Naive thymus-derived CD4-positive, alpha-beta T cell (primary cell): ENCODE measurements around the gene PRR23E. TPM values are rescaled to one million over a fixed set of nuclear protein-coding genes. Genes with fewer than 3 reads are reported as not detected.

Experiments used
- ATAC-seq: fragments of 150-1000 bp; cut with Tn5 transposase; 2 replicates; pipeline ENCODE4 v1.10.0; 2021; ENCODE audit warnings: mild to moderate bottlenecking, moderate library complexity
- CTCF ChIA-PET: fragments of 350-600 bp; sonication (Branson Sonifier 250); formaldehyde crosslinking; loops from one replicate; lab custom pipeline; 2021; ENCODE audit warnings: antibody characterized with exemption; lab: Charles Lee
- POLR2A ChIA-PET: fragments of 350-600 bp; sonication (Branson Sonifier 250); formaldehyde crosslinking; loops from one replicate; lab custom pipeline; 2021; ENCODE audit warnings: antibody characterized with exemption, inconsistent platforms; lab: Charles Lee
- DNase-seq, 9 donors: peaks; one replicate each; pipeline versions ENCODE4 v3.0.0 to v3.0.0-alpha.2; 2020 to 2022; ENCODE audit warnings: mixed read lengths in 1 of 9
- H3K27ac ChIP-seq: one replicate; pipeline ENCODE4 v1.7.0; 2013; ENCODE audit warnings: mild to moderate bottlenecking, low read depth, low read length, moderate library complexity
- H3K27me3 ChIP-seq, 2 donors: one replicate each; pipeline ENCODE4 v1.7.0; 2013; ENCODE audit warnings: low read length in 2 of 2, mild to moderate bottlenecking in 2 of 2, moderate library complexity in 2 of 2; ENCODE audit not compliant: control insufficient read depth in 2 of 2, insufficient read depth in 2 of 2
- H3K36me3 ChIP-seq, 3 experiments: 1 replicate in 2 of 3; 2 replicates in 1 of 3; pipeline ENCODE4 v1.7.0; 2013; ENCODE audit warnings: low read length in 3 of 3, mild to moderate bottlenecking in 3 of 3, moderate library complexity in 1 of 3; ENCODE audit not compliant: insufficient read depth in 3 of 3, control insufficient read depth in 2 of 3
- H3K4me1 ChIP-seq, 2 donors: one replicate each; pipeline ENCODE4 v1.7.0; 2013; ENCODE audit warnings: low read length in 2 of 2, mild to moderate bottlenecking in 2 of 2, moderate library complexity in 1 of 2; ENCODE audit not compliant: control insufficient read depth in 2 of 2, insufficient read depth in 2 of 2
- H3K4me3 ChIP-seq: 2 replicates; pipeline ENCODE4 v1.7.0; 2013; ENCODE audit warnings: mild to moderate bottlenecking, low read length
- H3K9me3 ChIP-seq, 3 experiments: 1 replicate in 2 of 3; 2 replicates in 1 of 3; pipeline ENCODE4 v1.7.0; 2013; ENCODE audit warnings: low read length in 3 of 3; ENCODE audit not compliant: control insufficient read depth in 2 of 3
- H3K27ac Mint-ChIP-seq, 9 donors: one replicate each; pipeline ENCODE4 v1.8.0; 2020 to 2022; ENCODE audit warnings: mixed read lengths in 9 of 9, mild to moderate bottlenecking in 8 of 9, moderate library complexity in 5 of 9, inconsistent platforms in 2 of 9
- H3K27me3 Mint-ChIP-seq, 5 donors: one replicate each; pipeline ENCODE4 v1.8.0; 2021 to 2022; ENCODE audit warnings: mixed read lengths in 5 of 5, mild to moderate bottlenecking in 1 of 5
- H3K36me3 Mint-ChIP-seq, 5 donors: one replicate each; pipeline ENCODE4 v1.8.0; 2020 to 2022; ENCODE audit warnings: mixed read lengths in 5 of 5, mild to moderate bottlenecking in 3 of 5, inconsistent platforms in 1 of 5
- H3K4me1 Mint-ChIP-seq, 7 donors: one replicate each; pipeline ENCODE4 v1.8.0; 2020 to 2022; ENCODE audit warnings: mixed read lengths in 7 of 7, mild to moderate bottlenecking in 3 of 7, inconsistent platforms in 1 of 7
- H3K4me3 Mint-ChIP-seq, 10 donors: one replicate each; pipeline ENCODE4 v1.8.0; 2020 to 2022; ENCODE audit warnings: mild to moderate bottlenecking in 10 of 10, mixed read lengths in 10 of 10, moderate library complexity in 6 of 10, inconsistent platforms in 2 of 10
- H3K9me3 Mint-ChIP-seq, 11 donors: one replicate each; pipeline ENCODE4 v1.8.0; 2020 to 2022; ENCODE audit warnings: mixed read lengths in 11 of 11, mild to moderate bottlenecking in 4 of 11, inconsistent platforms in 1 of 11, moderate library complexity in 1 of 11
- intact Hi-C, 2 donors: fragments of 100-400 bp; cut with micrococcal nuclease; formaldehyde crosslinking; loops; one replicate each; pipeline ENCODE4 v1.15.1; 2023
- polyA plus RNA-seq, 2 donors: library from polyadenylated mRNA; unstranded; fragments of 300-500 nt; fragmentation: Illumina TruSeq; gene quantifications; one replicate each; pipeline ENCODE4 v1.2.3, GENCODE V29; 2021
- total RNA-seq, 6 experiments: library from RNA in 5 of 6; stranded (reverse) in 5 of 6; gene quantifications; 1 replicate in 5 of 6; 2 replicates in 1 of 6; pipeline ENCODE4 v1.2.3 and lab custom pipeline; 2021 to 2026

The PRR23E gene
- total and polyA plus RNA-seq, 7 experiments from 2014 or later, result not detected

- DNase-seq (no peak), ATAC-seq (no peak)
- H3K27me3 Mint-ChIP-seq, result peaks cover under 1 to 25% (median 10%) of the 10 kb centered on the region in 5 donors
- Histone ChIP-seq H3K9me3 (no peaks in the 10 kb centered on the region), H3K4me3 (no peak overlapping the region), H3K27me3 (peaks cover 0 to 5% of the 10 kb centered on the region in 2 donors), H3K36me3 (no peaks in the 10 kb centered on the region), H3K27ac (no peak overlapping the region), H3K4me1 (no peaks in the 10 kb centered on the region)
- H3K9me3 Mint-ChIP-seq, result peaks cover 0 to 3% (median 0%) of the 10 kb centered on the region in 11 donors
- intact Hi-C loops, result no loop called here
- no peak overlapping the region for H3K27ac Mint-ChIP-seq
- no peaks in the 10 kb centered on the region for H3K36me3 Mint-ChIP-seq
- POLR2A ChIA-PET, result no interaction called here
- no peaks in the 10 kb centered on the region for H3K4me1 Mint-ChIP-seq
- CTCF ChIA-PET, result no interaction called here
- H3K4me3 Mint-ChIP-seq, result no peak overlapping the region
These were observed 28.3 kb upstream of the PRR23E start for GRCh38 chr3:127164615-127165014.

- peaks cover 0 to 5% (median 0%) of the 10 kb centered on the region in 11 donors for H3K9me3 Mint-ChIP-seq
- H3K27me3 Mint-ChIP-seq, result peaks cover 3 to 29% (median 10%) of the 10 kb centered on the region in 5 donors
- H3K4me1 Mint-ChIP-seq, result no peaks in the 10 kb centered on the region
- ATAC-seq (no peak), DNase-seq (no peak)
- intact Hi-C loops, result no loop called here
- Histone ChIP-seq H3K36me3 (no peaks in the 10 kb centered on the region), H3K27me3 (peaks cover 0 to 5% of the 10 kb centered on the region in 2 donors), H3K27ac (no peak overlapping the region), H3K4me1 (no peaks in the 10 kb centered on the region), H3K9me3 (no peaks in the 10 kb centered on the region), H3K4me3 (no peak overlapping the region)
- no peak overlapping the region for H3K27ac Mint-ChIP-seq
- H3K36me3 Mint-ChIP-seq, result no peaks in the 10 kb centered on the region
- H3K4me3 Mint-ChIP-seq, result no peak overlapping the region
- ChIA-PET POLR2A (no interaction called here), CTCF (no interaction called here)
These were observed 27.9 kb upstream of the PRR23E start for GRCh38 chr3:127165036-127165435.

DNA sequence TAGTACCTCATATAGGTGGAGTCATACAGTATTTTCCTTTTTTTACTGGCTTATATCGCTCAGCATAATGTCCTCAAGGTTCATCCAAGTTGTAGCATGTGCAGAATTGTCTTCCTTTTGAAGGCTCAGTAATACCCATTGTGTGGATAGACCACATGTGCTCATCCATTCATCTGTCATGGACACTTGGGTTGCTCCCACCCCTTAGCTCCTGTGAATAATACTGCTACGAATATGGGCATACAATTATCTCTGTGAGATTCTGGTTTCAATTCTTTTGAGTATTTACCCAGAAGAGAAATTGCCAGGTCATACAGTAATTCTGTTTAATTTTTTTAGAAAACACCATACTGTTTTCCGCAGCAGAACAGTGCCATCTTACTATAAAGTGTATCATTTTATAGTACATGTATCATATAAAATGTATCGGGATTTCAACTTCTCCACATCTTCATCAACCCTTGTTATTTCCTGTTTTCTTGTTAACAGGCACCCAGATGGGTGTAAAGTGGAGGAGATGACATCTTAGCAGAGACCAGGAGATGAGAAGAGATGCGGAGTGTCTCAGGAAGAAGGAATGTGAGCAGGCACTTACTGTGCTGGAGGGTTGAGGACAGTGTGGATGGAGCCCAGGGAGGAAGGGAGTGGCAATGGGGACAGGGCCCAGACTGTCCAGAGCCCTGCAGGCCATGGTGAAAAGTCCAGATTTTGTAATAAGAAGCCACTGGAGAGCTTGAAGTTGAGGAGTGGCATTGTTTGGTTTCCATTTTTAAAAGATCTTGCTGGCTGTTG lies 27.0 kb upstream of the PRR23E start:
- Mint-ChIP-seq H3K27ac (no peak overlapping the region), H3K36me3 (no peaks in the 10 kb centered on the region), H3K4me3 (no peak overlapping the region), H3K9me3 (peaks cover 0 to 5% (median 0%) of the 10 kb centered on the region in 11 donors), H3K4me1 (no peaks in the 10 kb centered on the region), H3K27me3 (peaks cover 3 to 29% (median 10%) of the 10 kb centered on the region in 5 donors)
- Histone ChIP-seq H3K4me1 (no peaks in the 10 kb centered on the region), H3K36me3 (no peaks in the 10 kb centered on the region), H3K4me3 (no peak overlapping the region), H3K27me3 (peaks cover 0 to 5% of the 10 kb centered on the region in 2 donors), H3K9me3 (no peaks in the 10 kb centered on the region), H3K27ac (no peak overlapping the region)
- POLR2A ChIA-PET, result no interaction called here
- DNase-seq, result no peak
- intact Hi-C loops, result no loop called here
- ATAC-seq, result no peak
- CTCF ChIA-PET, result no interaction called here

DNA sequence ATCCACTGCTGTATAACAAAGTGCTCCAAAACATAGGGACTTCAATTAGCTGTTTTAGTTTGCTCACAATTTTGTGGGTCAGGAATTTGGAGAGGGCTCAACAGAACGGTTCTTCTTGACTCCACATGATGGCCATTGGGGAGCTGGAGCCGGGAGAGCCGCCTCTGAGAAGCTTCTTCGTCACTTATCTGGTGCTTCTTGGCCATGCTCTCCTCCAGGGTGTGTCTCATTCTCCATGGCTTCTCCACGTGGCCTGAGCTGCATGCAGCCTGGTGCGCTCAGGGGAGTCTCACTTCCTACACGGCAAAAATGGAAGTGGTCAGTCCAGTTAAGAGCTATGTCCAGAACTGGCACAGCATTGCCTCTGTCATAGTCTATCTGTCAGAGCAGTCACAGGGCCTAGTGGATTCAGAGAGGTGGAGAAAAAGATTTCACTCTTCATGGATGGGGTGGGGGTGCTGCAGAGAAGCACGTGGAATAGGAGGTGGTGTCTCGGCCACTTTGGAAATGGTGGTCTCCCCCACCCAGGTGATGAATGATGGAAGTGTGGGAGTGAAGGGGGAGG lies 26.3 kb upstream of the PRR23E start:
- Mint-ChIP-seq H3K4me3 (no peak overlapping the region), H3K4me1 (no peaks in the 10 kb centered on the region), H3K27ac (no peak overlapping the region), H3K27me3 (peaks cover 3 to 33% (median 12%) of the 10 kb centered on the region in 5 donors), H3K36me3 (no peaks in the 10 kb centered on the region), H3K9me3 (peaks cover 0 to 5% (median 0%) of the 10 kb centered on the region in 11 donors)
- no peaks in the 10 kb centered on the region for H3K36me3 ChIP-seq
- H3K27me3 ChIP-seq, result peaks cover 0 to under 1% of the 10 kb centered on the region in 2 donors
- no peak overlapping the region for H3K27ac ChIP-seq
- ATAC-seq (no peak), DNase-seq (no peak)
- intact Hi-C loops, result no loop called here
- H3K9me3 ChIP-seq, result no peaks in the 10 kb centered on the region
- ChIA-PET POLR2A (no interaction called here), CTCF (no interaction called here)
- H3K4me1 ChIP-seq, result no peaks in the 10 kb centered on the region
- no peak overlapping the region for H3K4me3 ChIP-seq

GRCh38 chr3:127167315-127168043 lies 25.5 kb upstream of the PRR23E start:
- H3K4me1 Mint-ChIP-seq, result no peaks in the 10 kb centered on the region
- no peak for DNase-seq
- H3K36me3 Mint-ChIP-seq, result no peaks in the 10 kb centered on the region
- Histone ChIP-seq H3K36me3 (no peaks in the 10 kb centered on the region), H3K27me3 (no peaks in the 10 kb centered on the region), H3K9me3 (no peaks in the 10 kb centered on the region), H3K4me3 (no peak overlapping the region), H3K4me1 (no peaks in the 10 kb centered on the region), H3K27ac (no peak overlapping the region)
- intact Hi-C loops, result no loop called here
- ChIA-PET CTCF (no interaction called here), POLR2A (no interaction called here)
- no peak overlapping the region for H3K27ac Mint-ChIP-seq
- ATAC-seq, result no peak
- no peak overlapping the region for H3K4me3 Mint-ChIP-seq
- peaks cover 0 to 5% (median 0%) of the 10 kb centered on the region in 11 donors for H3K9me3 Mint-ChIP-seq
- H3K27me3 Mint-ChIP-seq, result peaks cover 6 to 42% (median 21%) of the 10 kb centered on the region in 5 donors

DNA sequence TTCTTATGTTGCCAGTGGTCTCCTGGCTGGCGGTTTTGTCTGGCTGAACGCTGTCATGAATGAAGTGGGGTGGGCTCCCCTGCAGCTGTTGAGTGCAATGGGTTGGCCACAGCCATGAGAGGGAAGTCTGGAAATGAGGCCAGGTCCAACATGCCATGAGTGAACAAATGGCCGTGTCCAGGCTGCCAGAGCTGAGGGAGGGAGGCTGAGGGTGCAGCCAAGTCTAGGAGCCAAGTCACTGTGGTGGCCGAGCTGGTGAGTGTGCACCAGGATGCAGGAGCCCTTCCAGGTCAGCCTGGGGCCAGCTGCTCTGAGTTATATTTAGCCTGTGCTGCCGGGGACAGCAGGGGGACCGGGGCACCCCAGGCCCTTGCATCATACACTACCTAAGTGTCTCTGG lies 24.7 kb upstream of the PRR23E start:
- H3K4me3 ChIP-seq, result no peak overlapping the region
- H3K27ac Mint-ChIP-seq, result no peak overlapping the region
- H3K9me3 Mint-ChIP-seq, result peaks cover 0 to 5% (median 0%) of the 10 kb centered on the region in 11 donors
- POLR2A ChIA-PET, result no interaction called here
- H3K9me3 ChIP-seq, result no peaks in the 10 kb centered on the region
- DNase-seq (no peak), ATAC-seq (no peak)
- CTCF ChIA-PET, result no interaction called here
- peaks cover 6 to 46% (median 29%) of the 10 kb centered on the region in 5 donors for H3K27me3 Mint-ChIP-seq
- no peaks in the 10 kb centered on the region for H3K4me1 Mint-ChIP-seq
- no peaks in the 10 kb centered on the region for H3K36me3 ChIP-seq
- H3K27me3 ChIP-seq, result no peaks in the 10 kb centered on the region
- H3K36me3 Mint-ChIP-seq, result no peaks in the 10 kb centered on the region
- no peaks in the 10 kb centered on the region for H3K4me1 ChIP-seq
- no peak overlapping the region for H3K27ac ChIP-seq
- intact Hi-C loops, result no loop called here
- H3K4me3 Mint-ChIP-seq, result no peak overlapping the region
